HFFc6 (cell line): ENCODE data around the gene KIF13A. TPM values are rescaled to one million over a fixed set of nuclear protein-coding genes. Genes with fewer than 3 reads are reported as not detected.

Experiments used
- DNase-seq: peaks from one replicate; pipeline ENCODE4 v3.0.0-alpha.2; 2018
- H3K27ac Mint-ChIP-seq: 2 replicates; pipeline ENCODE4 v1.8.0; 2020; ENCODE audit warnings: mild to moderate bottlenecking, mixed read lengths
- H3K27me3 Mint-ChIP-seq: 2 replicates; pipeline ENCODE4 v1.8.0; 2021; ENCODE audit warnings: mild to moderate bottlenecking, moderate library complexity, mixed read lengths; ENCODE audit not compliant: insufficient read depth
- H3K36me3 Mint-ChIP-seq: 2 replicates; pipeline ENCODE4 v1.8.0; 2021; ENCODE audit warnings: low read depth, mixed read lengths
- H3K4me1 Mint-ChIP-seq: 2 replicates; pipeline ENCODE4 v1.8.0; 2020; ENCODE audit warnings: low read depth, mixed read lengths
- H3K4me3 Mint-ChIP-seq: 2 replicates; pipeline ENCODE4 v1.8.0; 2020; ENCODE audit warnings: mild to moderate bottlenecking, moderate library complexity, mixed read lengths
- H3K9me3 Mint-ChIP-seq: 2 replicates; pipeline ENCODE4 v1.8.0; 2020; ENCODE audit warnings: mild to moderate bottlenecking, mixed read lengths
- CTCF ChIP-seq: fragments of 200-600 bp; sonication (generic); IDR thresholded peaks from 2 replicates; pipeline ENCODE4 v1.5.0; 2021; ENCODE audit warnings: antibody characterized with exemption, mild to moderate bottlenecking
- total RNA-seq, 6 experiments: library from RNA; stranded (reverse); fragmentation: NEBNext Ultra II Directional; extraction: Animal tissue kit (Norgen Biotek cat#: 25700); gene quantifications; 2 replicates in 1 of 6; 3 replicates in 5 of 6; pipeline ENCODE4 v1.2.3, GENCODE V29; 2021

The KIF13A gene
- total RNA-seq, 6 experiments from 2014 or later, result 63.7 to 72.8 (median 66.4) TPM

- H3K4me1 Mint-ChIP-seq, result peaks cover 85% of the 10 kb centered on the region
- H3K36me3 Mint-ChIP-seq, result peaks cover 16% of the 10 kb centered on the region
- no peaks in the 10 kb centered on the region for H3K9me3 Mint-ChIP-seq
- DNase-seq, result no peak
- H3K27ac Mint-ChIP-seq, result no peak overlapping the region; the same call in 1 of the 2 replicates
- TF ChIP-seq CTCF, result no peak
- H3K27me3 Mint-ChIP-seq, result no peaks in the 10 kb centered on the region
- no peak overlapping the region for H3K4me3 Mint-ChIP-seq
These were observed 52.0 kb downstream of the KIF13A start for GRCh38 chr6:17935188-17936149.

- Mint-ChIP-seq H3K4me1 (peaks cover 85% of the 10 kb centered on the region), H3K36me3 (0 out of 2 replicates have a peak, but pooled peaks cover under 1% of the 10 kb centered on the region), H3K4me3 (peak overlapping the region; percentile 20; the same call in 1 of the 2 replicates), H3K9me3 (no peaks in the 10 kb centered on the region), H3K27ac (peak overlapping the region; percentile 97), H3K27me3 (no peaks in the 10 kb centered on the region)
- DNase-seq, result no peak
- no peak for TF ChIP-seq CTCF
These were observed 53.7 kb downstream of the KIF13A start for GRCh38 chr6:17933716-17934115.

- H3K4me1 Mint-ChIP-seq, result peaks cover 89% of the 10 kb centered on the region
- peak overlapping the region; percentile 97 for H3K27ac Mint-ChIP-seq
- peak overlapping the region; percentile 76 for H3K4me3 Mint-ChIP-seq
These were observed 55.0 kb downstream of the KIF13A start for GRCh38 chr6:17932330-17932852.

GRCh38 chr6:17931227-17931626 lies 56.2 kb downstream of the KIF13A start:
- no peaks in the 10 kb centered on the region for H3K36me3 Mint-ChIP-seq
- DNase-seq, result no peak
- peak overlapping the region; percentile 97 for H3K27ac Mint-ChIP-seq
- H3K4me3 Mint-ChIP-seq, result no peak overlapping the region
- no peak for TF ChIP-seq CTCF
- no peaks in the 10 kb centered on the region for H3K27me3 Mint-ChIP-seq
- H3K4me1 Mint-ChIP-seq, result peaks cover 86% of the 10 kb centered on the region
- no peaks in the 10 kb centered on the region for H3K9me3 Mint-ChIP-seq

More at GRCh38 chr6:17932330-17932852, 55.0 kb downstream of the KIF13A start:
- TF ChIP-seq CTCF, result no peak
- H3K9me3 Mint-ChIP-seq, result no peaks in the 10 kb centered on the region
- no peaks in the 10 kb centered on the region for H3K36me3 Mint-ChIP-seq
- no peaks in the 10 kb centered on the region for H3K27me3 Mint-ChIP-seq
- peak; percentile 96 for DNase-seq

GRCh38 chr6:17930321-17930993 lies 57.0 kb downstream of the KIF13A start:
- DNase-seq, result no peak
- Mint-ChIP-seq H3K27me3 (no peaks in the 10 kb centered on the region), H3K4me3 (no peak overlapping the region), H3K36me3 (no peaks in the 10 kb centered on the region), H3K9me3 (no peaks in the 10 kb centered on the region), H3K27ac (peak overlapping the region; percentile 97), H3K4me1 (peaks cover 88% of the 10 kb centered on the region)
- no peak for TF ChIP-seq CTCF
